HG02571 (cell line): Measurements from ENCODE around the gene ADORA1.

Experiments used
- ATAC-seq: cut with Tn5 transposase; IDR thresholded peaks from one replicate; pipeline ENCODE4 v1.9.1; 2021; ENCODE audit warnings: mild to moderate bottlenecking, moderate library complexity; ENCODE audit not compliant: unreplicated experiment

Gene ADORA1

DNA sequence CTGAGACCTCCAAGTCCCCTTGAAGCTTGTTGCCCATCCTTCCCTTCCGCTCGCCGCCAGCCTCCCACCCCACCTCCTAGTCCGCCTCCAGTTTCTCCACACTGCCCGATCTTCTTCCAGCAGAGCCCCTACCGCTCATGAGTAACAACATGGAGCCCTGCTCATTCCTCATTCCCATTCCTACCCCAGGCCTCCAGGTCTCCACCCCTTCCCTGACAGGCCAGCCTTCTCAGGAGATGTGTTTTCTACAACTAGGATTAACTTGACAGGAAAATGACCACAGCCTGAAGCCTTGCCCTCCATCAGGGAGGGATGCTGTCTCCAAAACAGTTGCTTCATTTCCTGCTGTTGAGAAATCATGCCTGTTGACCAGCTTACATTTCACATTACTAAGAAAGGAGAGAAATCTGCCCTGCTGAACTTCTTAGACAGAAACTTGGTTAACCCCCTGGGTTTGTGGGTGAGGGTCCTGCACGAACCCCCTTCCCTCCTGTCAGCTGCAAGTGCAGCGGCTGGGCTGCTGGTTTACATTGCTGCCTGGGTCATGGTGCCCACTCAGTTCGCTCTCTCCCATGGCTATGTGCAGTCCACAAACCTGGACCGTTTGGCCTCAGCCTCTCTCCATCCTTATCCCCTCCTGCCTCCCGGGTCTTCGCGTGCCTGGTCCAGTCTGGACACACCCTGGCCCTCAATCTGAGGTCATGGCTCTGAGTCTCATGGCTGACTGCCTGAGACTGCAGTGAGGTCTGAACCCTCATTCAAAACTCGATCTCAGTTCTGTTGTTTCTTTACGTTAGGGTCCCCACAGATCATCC lies 75.1 kb downstream of the ADORA1 start:
- no peak for ATAC-seq

DNA sequence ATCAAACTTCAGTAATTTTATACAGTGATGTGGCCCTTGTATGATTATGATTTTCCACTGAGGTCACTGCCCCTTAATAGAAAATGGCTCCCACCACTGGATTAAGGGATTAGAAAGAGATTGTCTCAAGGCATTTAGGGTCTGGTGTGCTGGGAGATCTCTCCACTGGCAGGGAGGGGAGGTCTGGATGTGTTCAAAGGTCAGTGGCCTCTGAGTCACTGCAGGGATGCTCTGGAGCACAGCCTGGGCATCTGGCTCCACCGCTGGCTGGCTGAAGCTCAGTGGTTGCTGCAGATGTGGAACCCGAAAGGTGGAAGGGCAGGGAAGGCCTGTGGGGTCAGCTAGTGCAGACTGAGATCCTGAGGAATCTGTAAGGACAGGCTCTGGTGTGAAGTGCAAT lies 77.2 kb downstream of the ADORA1 start:
- no peak for ATAC-seq

DNA sequence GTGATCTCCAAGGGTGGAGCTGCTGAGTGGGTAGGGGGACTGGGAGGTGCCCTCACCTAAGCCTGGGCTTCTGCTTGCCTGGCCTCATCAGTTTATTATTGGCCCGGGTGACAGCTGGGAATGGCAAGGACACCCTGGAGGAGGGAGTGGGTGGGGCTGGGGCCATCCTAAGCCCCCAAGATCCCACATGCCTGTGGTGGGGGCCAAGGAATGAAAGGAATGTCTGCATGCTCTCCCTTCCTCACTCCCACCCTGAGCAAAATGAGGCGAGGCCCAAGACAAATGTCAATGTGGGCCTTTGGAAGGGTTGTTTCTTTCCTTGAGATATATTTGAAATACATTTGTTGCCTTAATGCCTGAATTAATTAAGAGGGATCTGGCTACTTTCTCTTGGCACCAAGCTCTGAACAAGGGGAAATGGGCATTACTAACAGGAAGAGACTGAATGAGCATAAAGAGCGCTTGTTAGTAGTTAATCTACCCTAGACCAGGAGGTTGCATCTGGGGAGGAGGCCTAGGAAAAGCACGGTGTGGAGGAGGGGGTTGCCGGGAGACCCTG lies 78.7 kb downstream of the ADORA1 start:
- ATAC-seq, result no peak

GRCh38 chr1:203207751-203208150 lies 80.2 kb downstream of the ADORA1 start:
- ATAC-seq, result no peak

GRCh38 chr1:203208181-203208580 lies 80.7 kb downstream of the ADORA1 start:
- no peak for ATAC-seq

GRCh38 chr1:203210350-203210749 lies 82.8 kb downstream of the ADORA1 start:
- ATAC-seq, result no peak

DNA sequence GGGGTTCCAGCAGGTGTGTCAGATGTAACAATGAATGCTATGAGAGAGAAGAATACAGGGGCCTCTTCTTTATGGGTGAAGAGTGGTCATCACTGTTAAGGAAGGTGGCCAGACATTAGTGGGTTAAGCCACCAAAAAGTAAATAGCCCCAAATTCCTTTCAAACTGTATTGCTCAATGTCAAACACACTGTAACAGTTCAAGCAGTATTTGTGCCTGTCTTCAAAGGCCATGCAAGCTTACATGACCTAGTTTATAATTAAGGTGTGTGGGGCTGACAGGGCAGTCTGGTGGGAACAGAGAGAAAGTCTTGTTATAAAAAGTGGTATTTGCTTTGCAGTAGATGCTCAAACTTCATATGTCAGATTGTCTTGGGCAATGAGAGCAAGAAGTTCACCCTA lies 83.5 kb downstream of the ADORA1 start:
- ATAC-seq, result no peak

GRCh38 chr1:203211812-203212211 lies 84.3 kb downstream of the ADORA1 start:
- no peak for ATAC-seq

GRCh38 chr1:203213126-203213525 lies 85.6 kb downstream of the ADORA1 start:
- no peak for ATAC-seq

DNA sequence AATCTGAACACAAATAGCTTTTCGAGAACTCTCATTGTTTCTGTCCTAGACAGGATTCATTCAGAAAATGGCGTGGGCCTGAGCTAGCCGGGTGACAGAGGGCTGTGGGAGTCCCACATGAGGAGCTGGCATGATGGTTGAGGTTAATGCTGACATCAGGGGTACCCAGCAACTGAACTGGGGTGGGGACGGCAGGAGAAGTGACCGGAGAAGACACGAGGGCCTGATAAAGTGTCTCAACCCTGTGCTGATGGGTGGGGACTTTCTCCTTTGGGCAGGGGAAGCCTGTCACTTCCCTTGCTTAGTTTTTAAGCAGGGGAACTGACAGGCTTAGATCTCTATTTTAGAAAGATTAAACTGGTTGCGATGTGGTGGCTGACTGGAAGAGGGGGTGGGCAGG lies 87.3 kb downstream of the ADORA1 start:
- no peak for ATAC-seq

DNA sequence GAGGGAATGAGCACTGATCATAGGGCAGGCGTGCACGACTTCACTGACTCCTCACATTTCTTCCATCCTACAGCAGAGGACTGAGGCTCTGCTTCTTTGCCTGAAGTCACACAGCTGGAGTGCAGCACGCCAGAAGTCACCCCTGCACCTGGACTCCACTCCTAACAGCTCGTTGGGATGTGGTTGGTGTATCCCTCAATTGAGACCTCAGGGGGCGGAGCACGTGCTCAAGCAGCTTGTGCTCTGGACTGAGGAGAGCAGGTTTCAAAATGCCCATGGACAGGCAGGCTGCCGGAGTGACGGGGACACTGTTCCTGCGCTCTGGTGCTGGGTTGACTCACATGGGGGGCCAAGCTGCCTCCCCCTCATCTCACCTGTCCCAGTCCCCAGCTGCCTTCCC lies 88.0 kb downstream of the ADORA1 start:
- ATAC-seq, result no peak

DNA sequence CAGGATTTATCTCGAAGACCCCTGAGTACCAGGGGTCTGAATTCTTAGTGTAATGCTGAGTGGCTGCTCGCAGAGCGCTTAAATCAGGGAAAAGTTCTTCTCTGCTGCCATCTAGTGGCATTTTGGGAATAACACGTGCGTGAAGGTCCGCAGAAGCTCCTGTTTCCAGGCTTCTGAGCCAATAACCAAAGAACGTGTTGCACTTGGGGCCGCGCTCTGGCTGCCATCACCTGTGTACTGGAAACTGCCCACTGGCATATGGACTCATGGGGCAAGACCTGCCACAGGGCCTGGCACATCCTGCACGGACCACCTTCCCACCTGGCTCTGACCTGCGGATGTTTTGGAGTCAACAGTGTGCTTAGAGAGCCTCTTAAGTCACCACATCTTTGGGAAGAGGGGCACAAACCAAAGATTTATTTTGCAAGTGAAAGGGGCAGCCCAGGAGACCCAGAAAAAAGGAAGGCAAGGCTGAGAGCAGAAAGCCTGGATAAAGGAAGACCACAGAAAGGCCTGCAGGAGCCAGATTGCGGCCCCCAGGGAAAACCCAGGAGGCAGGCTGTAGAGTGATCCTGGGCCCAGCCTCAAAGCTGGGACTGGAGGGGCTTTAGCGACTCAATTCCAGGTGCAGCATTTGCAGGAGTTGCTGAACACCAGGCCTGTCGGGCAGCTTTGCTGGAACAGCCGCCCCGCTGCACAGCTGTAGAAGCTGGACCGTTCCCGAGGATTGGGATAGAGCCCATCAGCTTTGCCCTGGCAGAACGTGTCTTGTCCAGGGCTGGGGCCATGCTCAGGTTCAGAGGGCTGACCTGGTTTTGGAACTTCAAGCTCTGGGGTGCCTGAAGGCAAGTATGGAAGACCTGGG lies 89.0 kb downstream of the ADORA1 start:
- no peak for ATAC-seq
